ENCODE results near the gene THSD4. TPM values are rescaled to one million over a fixed set of nuclear protein-coding genes. Genes with fewer than 3 reads are reported as not detected.

Gene THSD4
- total RNA-seq, 2 donors from 2014 or later, result 39.8 to 68.3 TPM

GRCh38 chr15:71496336-71496955 is 381.2 kb downstream of the THSD4 start:
- intact Hi-C loops (cut with DNase I), result loop anchor here in 1 of 2 donors (10.0 kb wide), 1 partner anchor 58 kb away; no protein-coding TSS in a partner anchor
- DNase-seq, result no peak
- peak in 1 of 2 donors; percentile 25 for ATAC-seq

- ATAC-seq (peak; percentile 85 to 86), DNase-seq (no peak)
- intact Hi-C loops (cut with DNase I), result no loop called here
Measured at GRCh38 chr15:71501344-71502076, 386.2 kb downstream of the THSD4 start.

- intact Hi-C loops (cut with DNase I), result no loop called here
- ATAC-seq (no peak), DNase-seq (no peak)
Measured at GRCh38 chr15:71502077-71502432, 386.8 kb downstream of the THSD4 start.

DNA sequence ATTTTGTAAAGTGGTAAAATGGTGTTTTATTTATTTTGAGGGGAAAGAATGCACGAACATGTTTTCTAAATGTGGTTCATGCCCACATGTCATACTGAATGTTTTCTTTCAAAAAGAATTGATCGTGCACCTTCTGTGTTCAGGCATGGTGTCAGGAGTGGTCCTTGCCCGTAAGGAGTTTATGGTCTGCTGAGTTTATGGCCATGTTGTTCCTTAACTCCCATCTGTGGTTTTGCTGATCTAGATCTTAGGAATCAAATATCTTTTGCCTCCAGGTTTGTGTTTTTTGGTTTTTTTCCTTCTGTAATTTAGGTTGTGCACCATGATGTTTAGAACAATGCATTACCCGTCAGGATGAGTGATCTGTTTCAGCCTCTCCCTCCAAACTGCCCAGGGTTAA is 390.7 kb downstream of the THSD4 start:
- DNase-seq, result no peak
- intact Hi-C loops (cut with DNase I), result no loop called here
- ATAC-seq, result no peak

- intact Hi-C loops (cut with DNase I), result no loop called here
- ATAC-seq (no peak), DNase-seq (no peak)
Measured at GRCh38 chr15:71506946-71507345, 391.7 kb downstream of the THSD4 start.

- DNase-seq (no peak), ATAC-seq (no peak)
- intact Hi-C loops (cut with DNase I), result no loop called here
Measured at GRCh38 chr15:71508081-71508682, 392.9 kb downstream of the THSD4 start.

- ATAC-seq (no peak), DNase-seq (no peak)
- intact Hi-C loops (cut with DNase I), result no loop called here
Measured at GRCh38 chr15:71509139-71509538, 393.9 kb downstream of the THSD4 start.

GRCh38 chr15:71510763-71511162 is 395.5 kb downstream of the THSD4 start:
- intact Hi-C loops (cut with DNase I), result no loop called here
- no peak for ATAC-seq

DNA sequence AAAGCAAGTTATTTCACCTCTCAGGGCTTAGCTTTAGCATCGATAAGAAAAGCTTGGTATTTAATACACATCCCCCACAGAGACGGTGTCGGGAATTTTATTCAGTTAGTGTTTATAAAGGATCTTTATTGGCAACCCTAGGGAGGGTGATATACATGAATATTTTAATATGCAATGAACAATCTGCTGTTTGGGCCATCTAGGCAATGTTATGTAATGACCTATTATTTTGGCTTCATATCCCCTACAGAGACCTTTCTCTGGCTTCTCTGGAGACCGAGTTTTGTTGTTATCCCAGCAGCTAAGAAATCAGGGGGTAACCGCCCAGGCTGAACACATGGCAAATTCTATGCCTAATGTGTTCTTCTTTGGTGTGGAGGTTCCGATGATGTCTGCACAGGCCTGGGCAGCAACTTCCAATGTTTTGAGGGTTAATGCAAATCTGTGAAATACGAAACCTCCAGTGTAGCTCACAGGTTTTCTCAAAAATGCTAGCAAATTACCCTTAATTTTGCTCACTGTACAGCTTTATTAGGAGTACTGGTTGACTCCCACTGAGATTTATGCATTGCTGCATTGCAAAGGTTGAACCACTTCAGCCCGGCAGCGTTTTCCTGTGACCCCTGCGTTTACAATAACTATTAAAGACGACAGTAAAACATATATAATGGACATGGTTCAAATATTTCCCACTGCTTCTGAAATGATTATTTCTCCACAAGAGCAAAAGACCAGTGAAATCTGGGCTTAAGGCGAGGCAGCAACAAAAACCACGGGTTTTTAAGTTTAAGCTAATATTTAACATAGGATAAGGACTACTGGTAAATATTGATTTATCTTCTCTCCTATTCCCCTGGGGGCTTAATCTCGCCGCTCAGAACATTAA is 396.8 kb downstream of the THSD4 start:
- intact Hi-C loops (cut with DNase I), result no loop called here
- ATAC-seq, result no peak
- DNase-seq, result no peak

More at GRCh38 chr15:71510763-71511162, 395.5 kb downstream of the THSD4 start:
- no peak for DNase-seq

DNA sequence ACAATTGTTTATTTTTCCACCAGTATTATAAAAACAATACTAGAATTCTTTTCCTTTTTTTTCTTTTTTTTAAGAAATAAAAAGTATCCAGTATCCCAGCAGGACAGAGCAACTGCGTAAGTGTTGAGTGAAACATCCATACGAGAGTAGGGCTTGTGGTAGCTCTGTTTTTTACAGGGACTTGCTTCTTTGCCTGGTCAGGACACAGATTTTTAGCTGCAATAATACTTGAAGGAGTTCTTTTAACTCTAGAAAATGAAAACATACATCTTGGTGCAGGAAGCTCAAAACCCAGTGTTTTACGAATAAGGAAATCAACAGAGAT is 397.4 kb downstream of the THSD4 start:
- ATAC-seq (no peak), DNase-seq (no peak)
- intact Hi-C loops (cut with DNase I), result no loop called here

GRCh38 chr15:71515375-71516186 is 400.3 kb downstream of the THSD4 start:
- intact Hi-C loops (cut with DNase I), result no loop called here
- ATAC-seq (no peak), DNase-seq (no peak)

- intact Hi-C loops (cut with DNase I), result no loop called here
- no peak for ATAC-seq
- DNase-seq, result no peak
Measured at GRCh38 chr15:71517751-71518150, 402.5 kb downstream of the THSD4 start.

DNA sequence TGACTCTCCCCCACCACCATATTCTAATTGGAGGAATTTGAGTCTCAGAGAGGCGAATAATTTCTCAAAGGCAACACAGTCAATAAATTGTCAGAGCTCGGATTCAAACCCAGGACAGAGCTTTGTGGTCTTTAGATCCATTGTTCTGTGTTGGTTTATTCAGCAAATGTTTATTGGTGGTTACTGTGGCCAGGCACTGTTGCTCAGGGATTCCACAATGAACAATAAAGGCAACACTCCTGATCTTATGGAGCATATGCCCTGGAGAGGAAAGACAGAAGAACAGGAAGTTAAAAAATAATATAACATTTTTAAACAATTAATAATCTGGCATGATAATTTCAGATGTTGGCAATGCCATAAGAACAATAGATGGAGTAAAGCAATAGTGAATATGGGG is 403.4 kb downstream of the THSD4 start:
- DNase-seq (no peak), ATAC-seq (no peak)
- intact Hi-C loops (cut with DNase I), result no loop called here

GRCh38 chr15:71526060-71526820 is 411.0 kb downstream of the THSD4 start:
- no peak for DNase-seq
- ATAC-seq, result no peak
- intact Hi-C loops (cut with DNase I), result no loop called here

GRCh38 chr15:71529361-71529760 is 414.1 kb downstream of the THSD4 start:
- intact Hi-C loops (cut with DNase I), result no loop called here

DNA sequence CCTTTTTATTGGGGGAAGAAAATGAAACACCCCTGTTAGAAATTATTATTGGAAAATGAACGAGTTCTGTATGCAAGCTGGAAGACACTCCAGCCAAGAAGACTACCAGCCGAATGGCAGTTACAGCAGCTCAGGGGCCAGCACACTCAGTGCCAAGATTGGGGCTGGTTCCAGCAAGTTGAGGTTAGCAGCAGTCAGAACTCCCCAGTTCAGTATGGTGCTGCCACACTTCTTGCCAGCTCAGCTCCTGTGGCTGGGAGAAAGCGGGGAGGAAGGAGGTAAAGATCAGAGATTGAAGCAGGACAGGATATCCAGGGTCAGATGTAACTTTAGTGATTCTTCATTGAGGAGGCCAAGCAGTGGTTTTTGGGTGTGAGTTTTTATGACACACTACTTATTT is 414.8 kb downstream of the THSD4 start:
- intact Hi-C loops (cut with DNase I), result no loop called here
- ATAC-seq, result no peak

More at GRCh38 chr15:71529361-71529760, 414.1 kb downstream of the THSD4 start:
- ATAC-seq, result no peak
- no peak for DNase-seq

DNA sequence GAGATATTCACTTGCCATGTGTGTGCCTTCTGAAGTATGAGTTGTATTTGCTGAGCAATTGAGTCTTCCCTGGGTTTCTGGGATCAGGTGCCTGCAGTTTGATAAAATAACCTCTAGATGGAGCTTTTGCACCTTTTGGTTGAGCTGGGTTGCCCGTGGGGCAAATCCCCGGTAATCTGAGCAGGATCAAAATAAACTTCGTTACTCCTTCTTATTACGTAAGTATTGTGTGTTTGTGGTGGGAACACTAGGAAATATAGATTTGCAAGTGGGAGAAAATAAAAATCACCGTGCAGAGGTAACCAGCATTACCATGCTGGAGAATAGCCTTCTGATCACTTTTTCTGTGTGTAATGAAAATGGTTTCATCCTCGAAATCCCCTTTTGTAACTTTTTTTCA is 417.7 kb downstream of the THSD4 start:
- ATAC-seq (no peak), DNase-seq (no peak)
- intact Hi-C loops (cut with DNase I), result no loop called here

More for the DNA sequence above, 414.8 kb downstream of the THSD4 start:
- DNase-seq, result no peak

GRCh38 chr15:71538181-71538580 is 422.9 kb downstream of the THSD4 start:
- intact Hi-C loops (cut with DNase I), result no loop called here
- ATAC-seq, result no peak
- DNase-seq, result no peak

Measured in left cardiac atrium (tissue), 4 donors.